NCI-H128 (cell line): ENCODE measurements around the gene PIKFYVE.
"Not testable (repeated sequence)": the region's sequence is repeated elsewhere in the genome, so short reads cannot be mapped to it uniquely, and the experiment has no call there.

ENCODE experiments used
- DNase-seq: peaks from one replicate; lab custom pipeline; 2025; ENCODE audit not compliant: unreplicated experiment; lab: John Stamatoyannopoulos, UW

Gene PIKFYVE

GRCh38 chr2:208300847-208301618 is 35.0 kb downstream of the PIKFYVE start:
- DNase-seq: no peak

GRCh38 chr2:208304157-208304556 is 38.1 kb downstream of the PIKFYVE start:
- DNase-seq: no peak

- DNase-seq: no peak
Observed at GRCh38 chr2:208304695-208305094, 38.6 kb downstream of the PIKFYVE start.

- no peak for DNase-seq
Observed at GRCh38 chr2:208306291-208306690, 40.2 kb downstream of the PIKFYVE start.

GRCh38 chr2:208311321-208311720 is 45.3 kb downstream of the PIKFYVE start:
- no peak for DNase-seq

- no peak for DNase-seq
Observed at GRCh38 chr2:208311954-208312353, 45.9 kb downstream of the PIKFYVE start.

- no peak for DNase-seq
Observed at GRCh38 chr2:208315081-208315788, 49.2 kb downstream of the PIKFYVE start.

GRCh38 chr2:208318127-208318526 is 52.1 kb downstream of the PIKFYVE start:
- no peak for DNase-seq

- no peak for DNase-seq
Observed at GRCh38 chr2:208319391-208319790, 53.3 kb downstream of the PIKFYVE start.

GRCh38 chr2:208320686-208321085 is 54.6 kb downstream of the PIKFYVE start:
- DNase-seq: no peak

- DNase-seq: no peak
Observed at GRCh38 chr2:208326016-208326415, 60.0 kb downstream of the PIKFYVE start.

GRCh38 chr2:208329485-208329884 is 63.4 kb downstream of the PIKFYVE start:
- DNase-seq: no peak

- DNase-seq: no peak
Observed at GRCh38 chr2:208334230-208334629, 68.2 kb downstream of the PIKFYVE start.

- no peak for DNase-seq
Observed at GRCh38 chr2:208346756-208347155, 80.7 kb downstream of the PIKFYVE start.

GRCh38 chr2:208350610-208351009 is 84.6 kb downstream of the PIKFYVE start:
- DNase-seq: no peak

GRCh38 chr2:208352644-208353567 is 86.9 kb downstream of the PIKFYVE start:
- DNase-seq: no peak

GRCh38 chr2:208354964-208355381 is 88.9 kb downstream of the PIKFYVE start:
- no peak for DNase-seq

GRCh38 chr2:208356420-208356819 is 90.4 kb downstream of the PIKFYVE start:
- not testable (repeated sequence) for DNase-seq

- no peak for DNase-seq
Observed at GRCh38 chr2:208356846-208357574, 91.0 kb downstream of the PIKFYVE start.

- no peak for DNase-seq
Observed at GRCh38 chr2:208358758-208359631, 92.9 kb downstream of the PIKFYVE start.
